ENCODE data around the gene NFX1.

NFX1 gene

GRCh38 chr9:33408087-33408486 is 117.8 kb downstream of the NFX1 start:
- Histone ChIP-seq H3K27ac (ENCODE audit: low read depth in 2 of 2, low read length in 2 of 2) (no peak overlapping the region), H3K27me3 (ENCODE audit: control insufficient read depth in 2 of 2, insufficient read depth in 2 of 2, low read length in 2 of 2) (no peaks in the 10 kb centered on the region), H3K4me1 (ENCODE audit: control insufficient read depth in 2 of 2, insufficient read depth in 2 of 2, low read length in 2 of 2) (no peaks in the 10 kb centered on the region), H3K36me3 (ENCODE audit: control insufficient read depth in 2 of 2, insufficient read depth in 2 of 2, low read length in 2 of 2) (no peaks in the 10 kb centered on the region), H3K9ac (ENCODE audit: low read depth in 1 of 2, low read length in 2 of 2) (no peak overlapping the region), H3K9me3 (ENCODE audit: control insufficient read depth in 2 of 2, low read length in 2 of 2) (no peaks in the 10 kb centered on the region), H3K4me3 (ENCODE audit: low read length in 2 of 2) (no peak overlapping the region)

GRCh38 chr9:33414268-33414667 is 124.0 kb downstream of the NFX1 start:
- peaks cover 23 to 37% of the 10 kb centered on the region in 2 donors for H3K4me1 ChIP-seq (ENCODE audit: control insufficient read depth in 2 of 2, insufficient read depth in 2 of 2, low read length in 2 of 2)
- H3K9ac ChIP-seq (ENCODE audit: low read depth in 1 of 2, low read length in 2 of 2) = no peak overlapping the region
- no peak overlapping the region for H3K27ac ChIP-seq (ENCODE audit: low read depth in 2 of 2, low read length in 2 of 2)
- no peaks in the 10 kb centered on the region for H3K27me3 ChIP-seq (ENCODE audit: control insufficient read depth in 2 of 2, insufficient read depth in 2 of 2, low read length in 2 of 2)
- no peaks in the 10 kb centered on the region for H3K36me3 ChIP-seq (ENCODE audit: control insufficient read depth in 2 of 2, insufficient read depth in 2 of 2, low read length in 2 of 2)
- no peak overlapping the region for H3K4me3 ChIP-seq (ENCODE audit: low read length in 2 of 2)
- H3K9me3 ChIP-seq (ENCODE audit: control insufficient read depth in 2 of 2, low read length in 2 of 2) = no peaks in the 10 kb centered on the region

GRCh38 chr9:33414889-33415500 is 124.7 kb downstream of the NFX1 start:
- Histone ChIP-seq H3K4me1 (ENCODE audit: control insufficient read depth in 2 of 2, insufficient read depth in 2 of 2, low read length in 2 of 2) (peaks cover 23 to 37% of the 10 kb centered on the region in 2 donors), H3K9me3 (ENCODE audit: control insufficient read depth in 2 of 2, low read length in 2 of 2) (no peaks in the 10 kb centered on the region), H3K4me3 (ENCODE audit: low read length in 2 of 2) (no peak overlapping the region), H3K27ac (ENCODE audit: low read depth in 2 of 2, low read length in 2 of 2) (peak overlapping the region; percentile 53 to 69), H3K36me3 (ENCODE audit: control insufficient read depth in 2 of 2, insufficient read depth in 2 of 2, low read length in 2 of 2) (no peaks in the 10 kb centered on the region), H3K27me3 (ENCODE audit: control insufficient read depth in 2 of 2, insufficient read depth in 2 of 2, low read length in 2 of 2) (no peaks in the 10 kb centered on the region), H3K9ac (ENCODE audit: low read depth in 1 of 2, low read length in 2 of 2) (no peak overlapping the region)

- H3K36me3 ChIP-seq (ENCODE audit: control insufficient read depth in 2 of 2, insufficient read depth in 2 of 2, low read length in 2 of 2) = no peaks in the 10 kb centered on the region
- peak overlapping the region; percentile 10 to 26 for H3K9ac ChIP-seq (ENCODE audit: low read depth in 1 of 2, low read length in 2 of 2)
- peaks cover 23 to 37% of the 10 kb centered on the region in 2 donors for H3K4me1 ChIP-seq (ENCODE audit: control insufficient read depth in 2 of 2, insufficient read depth in 2 of 2, low read length in 2 of 2)
- H3K9me3 ChIP-seq (ENCODE audit: control insufficient read depth in 2 of 2, low read length in 2 of 2) = no peaks in the 10 kb centered on the region
- H3K27ac ChIP-seq (ENCODE audit: low read depth in 2 of 2, low read length in 2 of 2) = peak overlapping the region; percentile 69 to 77
- H3K27me3 ChIP-seq (ENCODE audit: control insufficient read depth in 2 of 2, insufficient read depth in 2 of 2, low read length in 2 of 2) = no peaks in the 10 kb centered on the region
- peak overlapping the region in 1 of 2 donors; percentile 44 for H3K4me3 ChIP-seq (ENCODE audit: low read length in 2 of 2)
Measured at GRCh38 chr9:33415501-33416038, 125.3 kb downstream of the NFX1 start.

GRCh38 chr9:33416996-33417395 is 126.7 kb downstream of the NFX1 start:
- Histone ChIP-seq H3K9ac (ENCODE audit: low read depth in 1 of 2, low read length in 2 of 2) (peak overlapping the region in 1 of 2 donors; percentile 47), H3K4me1 (ENCODE audit: control insufficient read depth in 2 of 2, insufficient read depth in 2 of 2, low read length in 2 of 2) (peaks cover 23 to 37% of the 10 kb centered on the region in 2 donors), H3K27ac (ENCODE audit: low read depth in 2 of 2, low read length in 2 of 2) (peak overlapping the region; percentile 69 to 78)

GRCh38 chr9:33418090-33418489 is 127.8 kb downstream of the NFX1 start:
- Histone ChIP-seq H3K27ac (ENCODE audit: low read depth in 2 of 2, low read length in 2 of 2) (peak overlapping the region; percentile 63 to 78), H3K27me3 (ENCODE audit: control insufficient read depth in 2 of 2, insufficient read depth in 2 of 2, low read length in 2 of 2) (no peaks in the 10 kb centered on the region), H3K36me3 (ENCODE audit: control insufficient read depth in 2 of 2, insufficient read depth in 2 of 2, low read length in 2 of 2) (no peaks in the 10 kb centered on the region), H3K4me1 (ENCODE audit: control insufficient read depth in 2 of 2, insufficient read depth in 2 of 2, low read length in 2 of 2) (peaks cover 23 to 37% of the 10 kb centered on the region in 2 donors), H3K4me3 (ENCODE audit: low read length in 2 of 2) (no peak overlapping the region), H3K9ac (ENCODE audit: low read depth in 1 of 2, low read length in 2 of 2) (peak overlapping the region; percentile 5 to 14), H3K9me3 (ENCODE audit: control insufficient read depth in 2 of 2, low read length in 2 of 2) (no peaks in the 10 kb centered on the region)

More at GRCh38 chr9:33416996-33417395, 126.7 kb downstream of the NFX1 start:
- Histone ChIP-seq H3K36me3 (ENCODE audit: control insufficient read depth in 2 of 2, insufficient read depth in 2 of 2, low read length in 2 of 2) (no peaks in the 10 kb centered on the region), H3K9me3 (ENCODE audit: control insufficient read depth in 2 of 2, low read length in 2 of 2) (no peaks in the 10 kb centered on the region), H3K27me3 (ENCODE audit: control insufficient read depth in 2 of 2, insufficient read depth in 2 of 2, low read length in 2 of 2) (no peaks in the 10 kb centered on the region), H3K4me3 (ENCODE audit: low read length in 2 of 2) (no peak overlapping the region)

GRCh38 chr9:33419708-33420303 is 129.5 kb downstream of the NFX1 start:
- Histone ChIP-seq H3K27ac (ENCODE audit: low read depth in 2 of 2, low read length in 2 of 2) (no peak overlapping the region), H3K4me1 (ENCODE audit: control insufficient read depth in 2 of 2, insufficient read depth in 2 of 2, low read length in 2 of 2) (peaks cover 22 to 33% of the 10 kb centered on the region in 2 donors), H3K9me3 (ENCODE audit: control insufficient read depth in 2 of 2, low read length in 2 of 2) (no peaks in the 10 kb centered on the region), H3K4me3 (ENCODE audit: low read length in 2 of 2) (no peak overlapping the region), H3K36me3 (ENCODE audit: control insufficient read depth in 2 of 2, insufficient read depth in 2 of 2, low read length in 2 of 2) (no peaks in the 10 kb centered on the region), H3K9ac (ENCODE audit: low read depth in 1 of 2, low read length in 2 of 2) (no peak overlapping the region), H3K27me3 (ENCODE audit: control insufficient read depth in 2 of 2, insufficient read depth in 2 of 2, low read length in 2 of 2) (no peaks in the 10 kb centered on the region)

Measured in mucosa of rectum (tissue), 2 donors.